Liver (tissue), 3 donors: Measurements from ENCODE around the gene PFKL.

ENCODE experiments used
- JUND ChIP-seq, 2 donors: IDR thresholded peaks; 2 replicates each; pipeline ENCODE4 v1.6.1; 2016; ENCODE audit warnings: antibody characterized with exemption in 2 of 2
- TF ChIP-seq, protein P1 (sequence below): fragments of 150-350 bp; IDR thresholded peaks from 2 replicates; pipeline ENCODE4 v1.5.1; 2017; ENCODE audit warnings: improper control_type of control experiment, low read depth, low read length; ENCODE audit not compliant: missing input control
- donor health status: healthy.
- donor health status: healthy.

DNA sequence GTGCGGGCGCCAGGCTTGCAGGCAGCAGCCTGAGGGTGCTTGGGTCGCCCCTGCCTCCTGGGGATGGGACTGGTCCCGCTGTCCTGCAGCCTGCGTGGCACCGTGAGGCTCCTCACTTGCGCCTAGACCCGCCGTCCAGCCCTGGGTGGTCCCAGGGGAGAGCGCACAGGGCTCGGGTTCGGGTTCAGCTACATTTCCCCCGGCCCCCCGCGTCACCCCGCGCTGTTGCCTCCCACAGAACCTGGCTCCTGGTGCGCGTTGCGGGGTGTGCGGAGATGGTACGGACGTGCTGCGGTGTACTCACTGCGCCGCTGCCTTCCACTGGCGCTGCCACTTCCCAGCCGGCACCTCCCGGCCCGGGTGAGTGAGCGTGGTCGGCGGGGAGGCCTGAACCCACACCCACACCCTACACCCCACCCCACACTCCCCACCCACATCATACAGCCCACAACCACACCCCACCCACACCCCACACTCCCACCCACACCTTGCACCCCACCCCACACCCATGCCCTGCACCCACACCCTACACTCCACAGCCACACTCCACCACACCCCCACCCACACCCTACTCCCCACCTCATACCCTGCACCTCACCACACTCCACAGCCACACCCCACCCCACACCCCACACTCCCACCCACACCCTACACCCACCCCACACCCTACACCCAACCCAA, 6.2 kb upstream of the PFKL start:
- TF ChIP-seq, protein P1, sequence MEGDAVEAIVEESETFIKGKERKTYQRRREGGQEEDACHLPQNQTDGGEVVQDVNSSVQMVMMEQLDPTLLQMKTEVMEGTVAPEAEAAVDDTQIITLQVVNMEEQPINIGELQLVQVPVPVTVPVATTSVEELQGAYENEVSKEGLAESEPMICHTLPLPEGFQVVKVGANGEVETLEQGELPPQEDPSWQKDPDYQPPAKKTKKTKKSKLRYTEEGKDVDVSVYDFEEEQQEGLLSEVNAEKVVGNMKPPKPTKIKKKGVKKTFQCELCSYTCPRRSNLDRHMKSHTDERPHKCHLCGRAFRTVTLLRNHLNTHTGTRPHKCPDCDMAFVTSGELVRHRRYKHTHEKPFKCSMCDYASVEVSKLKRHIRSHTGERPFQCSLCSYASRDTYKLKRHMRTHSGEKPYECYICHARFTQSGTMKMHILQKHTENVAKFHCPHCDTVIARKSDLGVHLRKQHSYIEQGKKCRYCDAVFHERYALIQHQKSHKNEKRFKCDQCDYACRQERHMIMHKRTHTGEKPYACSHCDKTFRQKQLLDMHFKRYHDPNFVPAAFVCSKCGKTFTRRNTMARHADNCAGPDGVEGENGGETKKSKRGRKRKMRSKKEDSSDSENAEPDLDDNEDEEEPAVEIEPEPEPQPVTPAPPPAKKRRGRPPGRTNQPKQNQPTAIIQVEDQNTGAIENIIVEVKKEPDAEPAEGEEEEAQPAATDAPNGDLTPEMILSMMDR: no peak
- TF ChIP-seq JUND (IDR thresholded peaks at IDR 0.05): no peak
